Measurements from ENCODE around the gene FLACC1.
"Not testable (repeated sequence)": the region's sequence is repeated elsewhere in the genome, so short reads cannot be mapped to it uniquely, and the experiment has no call there.

Gene FLACC1

GRCh38 chr2:201249889-201250288, 107.3 kb downstream of the FLACC1 start:
- TF ChIP-seq CTCF (IDR thresholded peaks at IDR 0.05; ENCODE audit: borderline replicate concordance, control extremely low read depth, extremely low read depth, insufficient read depth, missing control alignments), result no peak
- in situ Hi-C loops (cut with MboI; ENCODE audit: low sequenced_read_pairs, unreplicated experiment), result no loop called here
- DNase-seq (ENCODE audit: low spot score), result no peak

GRCh38 chr2:201248288-201248844, 108.8 kb downstream of the FLACC1 start:
- no peak for DNase-seq (ENCODE audit: low spot score)
- in situ Hi-C loops (cut with MboI; ENCODE audit: low sequenced_read_pairs, unreplicated experiment), result no loop called here
- no peak for TF ChIP-seq CTCF (IDR thresholded peaks at IDR 0.05; ENCODE audit: borderline replicate concordance, control extremely low read depth, extremely low read depth, insufficient read depth, missing control alignments)

- in situ Hi-C loops (cut with MboI; ENCODE audit: low sequenced_read_pairs, unreplicated experiment), result no loop called here
- no peak for TF ChIP-seq CTCF (IDR thresholded peaks at IDR 0.05; ENCODE audit: borderline replicate concordance, control extremely low read depth, extremely low read depth, insufficient read depth, missing control alignments)
- no peak for DNase-seq (ENCODE audit: low spot score)
These were observed 110.9 kb downstream of the FLACC1 start for GRCh38 chr2:201246280-201246679.

- no peak for TF ChIP-seq CTCF (IDR thresholded peaks at IDR 0.05; ENCODE audit: borderline replicate concordance, control extremely low read depth, extremely low read depth, insufficient read depth, missing control alignments)
- DNase-seq (ENCODE audit: low spot score), result no peak
- in situ Hi-C loops (cut with MboI; ENCODE audit: low sequenced_read_pairs, unreplicated experiment), result no loop called here
These were observed 112.3 kb downstream of the FLACC1 start for GRCh38 chr2:201244829-201245228.

GRCh38 chr2:201242571-201243277, 114.4 kb downstream of the FLACC1 start:
- in situ Hi-C loops (cut with MboI; ENCODE audit: low sequenced_read_pairs, unreplicated experiment), result no loop called here
- DNase-seq (ENCODE audit: low spot score), result no peak
- TF ChIP-seq CTCF (IDR thresholded peaks at IDR 0.05; ENCODE audit: borderline replicate concordance, control extremely low read depth, extremely low read depth, insufficient read depth, missing control alignments), result no peak

- in situ Hi-C loops (cut with MboI; ENCODE audit: low sequenced_read_pairs, unreplicated experiment), result loop anchor here (5.0 kb wide), 1 partner anchor 123 kb away; no protein-coding TSS in a partner anchor
- DNase-seq (ENCODE audit: low spot score), result not testable (repeated sequence)
These were observed 117.8 kb downstream of the FLACC1 start for GRCh38 chr2:201239167-201239935.
